Activated naive CD8-positive, alpha-beta T cell treated with anti-CD3 and anti-CD28 coated beads, Interleukin-2, amount 50 U/mL, for 24 hours (primary cell): ENCODE data around the gene CC2D2A.

Experiments used
- ATAC-seq: fragments of 150-1000 bp; cut with Tn5 transposase; one replicate; pipeline ENCODE4 v1.10.0; 2021
- DNase-seq: peaks from one replicate; pipeline ENCODE4 v3.0.0; 2021
- H3K27ac Mint-ChIP-seq: one replicate; pipeline ENCODE4 v1.8.0; 2021; ENCODE audit warnings: mild to moderate bottlenecking, mixed read lengths
- H3K27me3 Mint-ChIP-seq: one replicate; pipeline ENCODE4 v1.8.0; 2021; ENCODE audit warnings: mixed read lengths
- H3K36me3 Mint-ChIP-seq: one replicate; pipeline ENCODE4 v1.8.0; 2021; ENCODE audit warnings: low read depth, mixed read lengths
- H3K4me1 Mint-ChIP-seq: one replicate; pipeline ENCODE4 v1.8.0; 2021; ENCODE audit warnings: mixed read lengths
- H3K4me3 Mint-ChIP-seq: one replicate; pipeline ENCODE4 v1.8.0; 2021; ENCODE audit warnings: mild to moderate bottlenecking, moderate library complexity, mixed read lengths
- H3K9me3 Mint-ChIP-seq: one replicate; pipeline ENCODE4 v1.8.0; 2021; ENCODE audit warnings: mixed read lengths

CC2D2A gene

DNA sequence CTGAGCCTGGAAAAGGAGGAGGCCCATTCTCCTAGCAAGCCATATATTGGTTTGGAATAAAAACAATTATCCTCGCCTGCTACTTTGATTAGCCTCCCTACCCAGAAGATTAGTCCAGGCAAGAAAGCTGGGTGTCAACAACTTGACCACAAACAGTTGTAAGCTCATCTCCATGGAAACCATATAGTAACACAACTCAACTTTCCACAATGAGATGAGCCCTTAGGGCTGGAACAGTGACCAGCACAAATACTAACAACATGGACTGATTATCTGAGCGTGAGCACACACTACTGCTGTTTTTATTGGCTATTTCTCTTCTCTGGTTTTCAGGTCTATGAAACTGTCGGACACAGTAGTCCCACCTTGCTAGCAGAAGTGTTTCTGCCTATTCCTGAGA is 80.8 kb downstream of the CC2D2A start:
- H3K4me1 Mint-ChIP-seq, result peaks cover 9% of the 10 kb centered on the region
- DNase-seq (no peak), ATAC-seq (no peak)
- H3K9me3 Mint-ChIP-seq, result no peaks in the 10 kb centered on the region
- H3K27ac Mint-ChIP-seq, result no peak overlapping the region
- H3K36me3 Mint-ChIP-seq, result peaks cover 3% of the 10 kb centered on the region
- H3K4me3 Mint-ChIP-seq, result no peak overlapping the region
- no peaks in the 10 kb centered on the region for H3K27me3 Mint-ChIP-seq

DNA sequence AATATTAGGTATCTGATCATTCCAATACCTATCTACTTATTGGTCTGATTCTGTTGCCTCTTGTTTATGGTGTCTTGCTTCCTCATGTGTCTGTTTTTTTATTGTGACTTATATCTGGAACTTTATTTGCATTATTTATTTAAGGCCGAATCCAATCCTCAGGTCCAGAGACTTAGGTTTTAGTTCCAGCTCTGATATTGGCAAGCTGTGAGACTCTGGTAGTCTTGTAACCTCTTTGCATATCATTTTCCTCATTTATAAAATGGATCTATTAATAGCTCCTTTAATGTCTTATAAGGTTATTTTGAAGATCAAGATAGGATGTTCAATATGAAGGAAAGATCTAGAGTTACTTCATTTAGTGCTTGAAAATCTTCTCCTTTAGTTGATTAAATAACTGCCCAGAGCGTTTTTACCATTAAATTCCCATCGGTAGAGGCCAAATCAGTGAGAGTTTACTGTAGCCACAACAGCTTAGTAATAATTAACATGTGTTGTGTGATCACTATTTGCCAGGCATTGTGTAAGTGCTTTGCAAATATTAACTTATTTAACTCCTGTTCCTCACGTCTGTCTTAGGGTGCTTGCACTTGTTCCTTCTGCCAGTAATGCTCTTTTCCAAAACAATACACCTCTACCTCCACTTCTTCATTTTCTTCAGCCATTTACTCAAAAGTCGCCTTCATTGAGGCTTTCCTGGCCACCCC is 82.2 kb downstream of the CC2D2A start:
- Mint-ChIP-seq H3K27ac (no peak overlapping the region), H3K4me1 (peaks cover 9% of the 10 kb centered on the region), H3K27me3 (no peaks in the 10 kb centered on the region), H3K9me3 (no peaks in the 10 kb centered on the region), H3K36me3 (no peaks in the 10 kb centered on the region), H3K4me3 (no peak overlapping the region)
- ATAC-seq (no peak), DNase-seq (no peak)

GRCh38 chr4:15552557-15553362 is 83.1 kb downstream of the CC2D2A start:
- no peak for DNase-seq

DNA sequence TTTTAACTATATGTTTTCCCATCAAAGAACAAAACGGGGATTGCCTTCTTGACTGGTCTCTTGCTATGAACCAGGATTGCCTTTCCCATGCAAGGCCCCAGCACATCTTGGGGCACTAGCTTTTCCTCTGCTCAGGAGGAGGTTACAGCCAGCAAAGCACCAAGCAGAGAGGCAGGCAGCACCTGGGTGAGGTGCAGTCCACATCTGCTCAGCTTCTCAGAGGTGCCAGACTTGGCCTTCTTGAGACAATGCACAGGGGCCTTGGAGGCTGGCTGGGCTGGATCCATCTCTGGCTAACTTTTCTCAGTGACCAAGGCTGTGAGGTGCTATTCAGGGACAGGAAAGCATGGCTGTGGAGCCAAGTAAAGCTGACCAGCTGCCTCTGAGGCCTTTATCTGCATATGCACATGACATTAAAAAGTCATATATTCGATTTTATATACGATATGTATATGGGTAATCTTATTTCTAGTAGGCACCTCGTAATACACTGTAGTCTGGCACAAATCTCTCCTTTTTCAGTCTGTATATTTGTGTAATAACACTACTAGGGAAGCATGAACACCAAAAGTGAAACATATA is 86.9 kb downstream of the CC2D2A start:
- H3K36me3 Mint-ChIP-seq, result no peaks in the 10 kb centered on the region
- peaks cover 4% of the 10 kb centered on the region for H3K4me1 Mint-ChIP-seq
- H3K27ac Mint-ChIP-seq, result no peak overlapping the region
- ATAC-seq (no peak), DNase-seq (no peak)
- H3K27me3 Mint-ChIP-seq, result no peaks in the 10 kb centered on the region
- H3K4me3 Mint-ChIP-seq, result no peak overlapping the region
- H3K9me3 Mint-ChIP-seq, result no peaks in the 10 kb centered on the region

More at GRCh38 chr4:15552557-15553362, 83.1 kb downstream of the CC2D2A start:
- peak; percentile 36 for ATAC-seq
- Mint-ChIP-seq H3K9me3 (no peaks in the 10 kb centered on the region), H3K36me3 (no peaks in the 10 kb centered on the region), H3K27ac (no peak overlapping the region), H3K4me3 (no peak overlapping the region), H3K4me1 (peaks cover 5% of the 10 kb centered on the region), H3K27me3 (no peaks in the 10 kb centered on the region)

GRCh38 chr4:15557786-15558550 is 88.3 kb downstream of the CC2D2A start:
- DNase-seq, result no peak
- Mint-ChIP-seq H3K27me3 (no peaks in the 10 kb centered on the region), H3K9me3 (no peaks in the 10 kb centered on the region), H3K36me3 (no peaks in the 10 kb centered on the region), H3K4me3 (no peak overlapping the region), H3K4me1 (peaks cover 3% of the 10 kb centered on the region), H3K27ac (no peak overlapping the region)
- no peak for ATAC-seq

DNA sequence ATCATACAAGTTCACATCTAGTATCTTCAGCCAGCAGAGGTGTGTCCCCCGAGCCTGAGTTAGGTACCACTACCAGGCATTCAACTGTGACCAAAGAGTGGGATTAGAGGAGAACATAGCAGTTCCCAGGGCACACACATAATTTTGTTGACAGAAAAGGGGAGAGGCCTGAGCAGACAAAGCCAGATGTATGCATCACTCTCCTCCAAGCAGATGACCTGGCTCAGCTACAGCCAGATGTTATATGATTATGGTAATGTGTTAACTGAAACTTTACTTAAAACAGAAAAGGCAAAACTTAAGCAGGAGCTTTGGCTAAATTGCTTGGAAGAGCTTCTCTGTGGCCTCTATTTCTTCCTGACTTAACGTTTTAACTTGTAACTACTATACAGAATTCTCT is 88.9 kb downstream of the CC2D2A start:
- H3K4me1 Mint-ChIP-seq, result peaks cover 2% of the 10 kb centered on the region
- no peaks in the 10 kb centered on the region for H3K36me3 Mint-ChIP-seq
- H3K4me3 Mint-ChIP-seq, result no peak overlapping the region
- no peaks in the 10 kb centered on the region for H3K9me3 Mint-ChIP-seq
- DNase-seq (no peak), ATAC-seq (no peak)
- no peak overlapping the region for H3K27ac Mint-ChIP-seq
- H3K27me3 Mint-ChIP-seq, result no peaks in the 10 kb centered on the region

- H3K27me3 Mint-ChIP-seq, result no peaks in the 10 kb centered on the region
- H3K4me1 Mint-ChIP-seq, result peaks cover 2% of the 10 kb centered on the region
- no peak overlapping the region for H3K27ac Mint-ChIP-seq
- H3K4me3 Mint-ChIP-seq, result no peak overlapping the region
- H3K36me3 Mint-ChIP-seq, result no peaks in the 10 kb centered on the region
- no peak for ATAC-seq
- no peaks in the 10 kb centered on the region for H3K9me3 Mint-ChIP-seq
- DNase-seq, result no peak
Observed at GRCh38 chr4:15562114-15562513, 92.4 kb downstream of the CC2D2A start.

GRCh38 chr4:15562623-15563022 is 92.9 kb downstream of the CC2D2A start:
- Mint-ChIP-seq H3K9me3 (no peaks in the 10 kb centered on the region), H3K4me1 (peaks cover 2% of the 10 kb centered on the region), H3K36me3 (no peaks in the 10 kb centered on the region), H3K4me3 (no peak overlapping the region), H3K27me3 (no peaks in the 10 kb centered on the region), H3K27ac (no peak overlapping the region)
- ATAC-seq, result no peak
- no peak for DNase-seq

DNA sequence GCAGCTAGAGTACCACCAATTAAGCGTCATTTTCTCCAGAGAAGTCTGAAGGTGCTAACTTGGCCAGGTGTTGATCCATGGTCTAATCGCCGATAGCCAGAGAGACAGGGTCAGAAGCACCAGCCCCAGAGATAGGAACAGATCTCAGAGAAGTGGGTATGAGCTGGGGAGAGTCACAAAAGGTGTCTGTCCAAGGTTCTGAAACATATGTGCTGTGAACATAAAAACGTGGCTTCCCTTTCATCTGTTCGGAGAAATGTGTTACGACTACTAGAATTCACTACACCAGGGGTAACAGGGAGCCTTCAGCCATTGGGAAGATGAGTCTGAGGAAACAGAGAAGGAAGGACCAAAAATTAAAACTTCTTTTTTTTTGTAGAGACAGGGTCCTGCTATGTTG is 94.2 kb downstream of the CC2D2A start:
- Mint-ChIP-seq H3K36me3 (peaks cover 4% of the 10 kb centered on the region), H3K9me3 (no peaks in the 10 kb centered on the region), H3K4me1 (peaks cover 2% of the 10 kb centered on the region), H3K27me3 (no peaks in the 10 kb centered on the region), H3K27ac (no peak overlapping the region), H3K4me3 (no peak overlapping the region)
- DNase-seq (no peak), ATAC-seq (no peak)

DNA sequence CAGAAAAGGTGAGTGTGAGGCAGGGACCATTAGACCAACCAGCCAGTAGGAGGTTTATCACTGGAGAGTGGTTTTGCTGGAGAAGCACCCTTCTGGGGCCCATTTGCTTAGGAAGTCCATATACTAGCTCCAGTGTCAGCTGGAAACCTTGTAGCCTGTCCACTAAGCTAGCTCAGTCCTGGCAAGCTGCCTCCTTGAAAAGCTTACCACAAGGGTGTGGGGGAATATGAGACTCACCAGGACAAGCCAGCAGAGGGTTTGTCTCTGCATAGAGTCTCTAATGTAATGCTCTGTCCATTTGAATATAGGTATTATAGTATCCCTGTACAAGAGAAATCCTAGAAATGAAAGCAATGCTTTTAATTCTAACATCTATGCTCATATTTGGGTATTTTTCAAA is 99.1 kb downstream of the CC2D2A start:
- Mint-ChIP-seq H3K9me3 (no peaks in the 10 kb centered on the region), H3K27ac (no peak overlapping the region), H3K4me3 (no peak overlapping the region), H3K36me3 (peaks cover 11% of the 10 kb centered on the region), H3K4me1 (no peaks in the 10 kb centered on the region), H3K27me3 (no peaks in the 10 kb centered on the region)
- DNase-seq, result no peak
- ATAC-seq, result no peak

DNA sequence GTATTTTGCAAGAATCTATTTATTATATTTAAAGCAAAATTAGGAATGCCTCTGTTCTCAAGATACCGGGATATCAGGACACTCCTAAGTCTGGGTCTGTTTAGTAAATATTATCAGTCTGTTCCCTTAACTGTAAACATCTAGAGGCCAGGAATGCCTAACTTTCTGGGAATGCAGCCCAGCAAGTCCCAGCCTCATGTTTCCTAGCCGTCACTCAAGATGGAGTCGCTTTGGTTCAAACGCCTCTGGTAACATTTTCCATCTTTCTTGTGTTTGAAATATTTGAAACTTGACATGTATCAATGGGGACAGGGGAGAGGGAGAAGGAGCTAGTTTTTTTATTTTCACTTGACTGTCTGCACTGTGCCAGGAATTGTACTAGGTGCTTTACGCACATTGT is 100.1 kb downstream of the CC2D2A start:
- no peaks in the 10 kb centered on the region for H3K27me3 Mint-ChIP-seq
- no peak overlapping the region for H3K27ac Mint-ChIP-seq
- peaks cover 11% of the 10 kb centered on the region for H3K36me3 Mint-ChIP-seq
- H3K4me1 Mint-ChIP-seq, result no peaks in the 10 kb centered on the region
- H3K9me3 Mint-ChIP-seq, result no peaks in the 10 kb centered on the region
- no peak for ATAC-seq
- no peak overlapping the region for H3K4me3 Mint-ChIP-seq
- no peak for DNase-seq

DNA sequence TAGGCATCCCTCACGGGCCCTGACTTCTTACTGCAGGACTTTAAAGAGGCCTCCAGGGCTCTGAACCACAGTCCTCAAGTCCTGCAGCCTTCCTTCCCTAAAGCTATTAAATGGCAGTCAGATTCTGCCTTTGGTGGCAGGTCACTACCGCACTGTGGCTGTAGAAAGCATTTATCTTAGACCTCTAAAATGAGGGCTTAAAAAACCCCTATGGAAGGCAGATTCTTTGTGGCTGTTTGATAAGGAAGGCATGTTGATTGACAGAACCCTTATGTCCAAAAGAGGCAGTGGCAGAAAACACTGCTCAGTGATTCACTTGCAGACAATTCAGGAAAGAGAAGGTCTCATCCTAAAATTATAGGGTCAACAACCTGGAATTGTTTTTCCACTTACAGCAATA is 106.3 kb downstream of the CC2D2A start:
- Mint-ChIP-seq H3K4me1 (no peaks in the 10 kb centered on the region), H3K4me3 (no peak overlapping the region), H3K9me3 (no peaks in the 10 kb centered on the region), H3K36me3 (no peaks in the 10 kb centered on the region), H3K27me3 (no peaks in the 10 kb centered on the region), H3K27ac (no peak overlapping the region)
- no peak for ATAC-seq
- DNase-seq, result no peak

DNA sequence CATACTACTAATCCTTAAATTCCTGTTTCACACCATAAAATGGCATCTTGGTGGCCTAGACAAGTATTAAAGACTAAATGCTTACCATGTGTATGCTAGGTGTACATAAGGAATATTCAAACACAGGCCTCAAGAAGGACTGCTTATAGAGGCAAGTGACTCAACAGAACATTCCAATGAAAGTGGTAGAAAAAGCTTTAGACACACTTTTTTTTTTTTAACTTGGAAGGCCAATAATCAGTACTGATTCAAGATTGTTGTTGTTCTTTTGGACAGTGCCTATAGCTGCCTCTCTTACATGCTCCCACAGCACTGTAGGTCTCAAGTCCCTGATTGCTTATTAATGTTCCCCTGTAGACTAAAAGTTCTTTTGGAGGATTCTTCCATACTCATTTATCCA is 107.8 kb downstream of the CC2D2A start:
- H3K27ac Mint-ChIP-seq, result no peak overlapping the region
- ATAC-seq, result no peak
- H3K4me1 Mint-ChIP-seq, result no peaks in the 10 kb centered on the region
- H3K9me3 Mint-ChIP-seq, result no peaks in the 10 kb centered on the region
- no peak overlapping the region for H3K4me3 Mint-ChIP-seq
- H3K27me3 Mint-ChIP-seq, result no peaks in the 10 kb centered on the region
- no peak for DNase-seq
- H3K36me3 Mint-ChIP-seq, result no peaks in the 10 kb centered on the region

DNA sequence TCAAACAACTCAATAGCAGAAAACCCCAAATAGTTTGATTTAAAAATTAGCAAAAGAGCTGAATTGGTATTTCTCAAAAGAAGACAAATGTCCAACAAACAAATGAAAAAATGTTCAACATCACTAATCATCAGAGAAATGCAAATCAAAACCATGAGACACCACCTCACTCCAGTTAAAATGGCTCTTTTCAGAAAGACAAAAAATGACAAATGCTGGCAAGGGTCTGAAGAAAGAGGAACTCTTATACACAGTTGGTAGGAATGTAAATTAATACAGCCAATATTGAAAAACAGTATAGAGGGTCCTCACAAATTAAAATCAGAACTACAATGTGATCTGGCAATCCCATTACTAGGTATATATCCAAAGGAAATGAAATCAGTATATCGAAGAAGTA is 115.1 kb downstream of the CC2D2A start:
- DNase-seq (no peak), ATAC-seq (no peak)
- no peaks in the 10 kb centered on the region for H3K36me3 Mint-ChIP-seq
- no peak overlapping the region for H3K27ac Mint-ChIP-seq
- H3K27me3 Mint-ChIP-seq, result no peaks in the 10 kb centered on the region
- H3K9me3 Mint-ChIP-seq, result no peaks in the 10 kb centered on the region
- no peak overlapping the region for H3K4me3 Mint-ChIP-seq
- H3K4me1 Mint-ChIP-seq, result no peaks in the 10 kb centered on the region
